ENCODE results near the gene PRRT4. TPM values are rescaled to one million over a fixed set of nuclear protein-coding genes. Genes with fewer than 3 reads are reported as not detected.

Gene PRRT4
- total RNA-seq, 1 donor from 2014 or later: 9.5 TPM

GRCh38 chr7:128376077-128376476 lies 14.6 kb upstream of the PRRT4 start:
- H3K9me3 Mint-ChIP-seq: peaks cover 4% of the 10 kb centered on the region
- H3K27me3 Mint-ChIP-seq (ENCODE audit: low read depth): no peaks in the 10 kb centered on the region
- H3K4me1 Mint-ChIP-seq: peaks cover 19% of the 10 kb centered on the region
- no peak overlapping the region for H3K27ac Mint-ChIP-seq
- H3K4me3 Mint-ChIP-seq: no peak overlapping the region
- no peaks in the 10 kb centered on the region for H3K36me3 Mint-ChIP-seq
- DNase-seq (ENCODE audit: low spot score in 2 of 2, unreplicated experiment in 2 of 2): no peak
- no peak for TF ChIP-seq CTCF (IDR thresholded peaks at IDR 0.05; ENCODE audit: unreplicated experiment)

- Mint-ChIP-seq H3K4me1 (peaks cover 7% of the 10 kb centered on the region), H3K4me3 (no peak overlapping the region), H3K36me3 (no peaks in the 10 kb centered on the region), H3K27me3 (ENCODE audit: low read depth) (no peaks in the 10 kb centered on the region), H3K27ac (no peak overlapping the region), H3K9me3 (peaks cover 4% of the 10 kb centered on the region)
- no peak for TF ChIP-seq CTCF (IDR thresholded peaks at IDR 0.05; ENCODE audit: unreplicated experiment)
- no peak for DNase-seq (ENCODE audit: low spot score in 2 of 2, unreplicated experiment in 2 of 2)
Measured at GRCh38 chr7:128374041-128374440, 12.6 kb upstream of the PRRT4 start.

GRCh38 chr7:128373606-128374005 lies 12.1 kb upstream of the PRRT4 start:
- TF ChIP-seq CTCF (IDR thresholded peaks at IDR 0.05; ENCODE audit: unreplicated experiment): no peak
- Mint-ChIP-seq H3K27ac (no peak overlapping the region), H3K4me3 (no peak overlapping the region), H3K27me3 (ENCODE audit: low read depth) (no peaks in the 10 kb centered on the region), H3K4me1 (peaks cover 4% of the 10 kb centered on the region), H3K9me3 (peaks cover 4% of the 10 kb centered on the region), H3K36me3 (no peaks in the 10 kb centered on the region)
- no peak for DNase-seq (ENCODE audit: low spot score in 2 of 2, unreplicated experiment in 2 of 2)

- no peak overlapping the region for H3K27ac Mint-ChIP-seq
- no peak overlapping the region for H3K4me3 Mint-ChIP-seq
- H3K9me3 Mint-ChIP-seq: peaks cover 4% of the 10 kb centered on the region
- H3K27me3 Mint-ChIP-seq (ENCODE audit: low read depth): peaks cover 15% of the 10 kb centered on the region
- DNase-seq (ENCODE audit: low spot score in 2 of 2, unreplicated experiment in 2 of 2): no peak
- peaks cover 4% of the 10 kb centered on the region for H3K4me1 Mint-ChIP-seq
- no peaks in the 10 kb centered on the region for H3K36me3 Mint-ChIP-seq
- no peak for TF ChIP-seq CTCF (IDR thresholded peaks at IDR 0.05; ENCODE audit: unreplicated experiment)
Measured at GRCh38 chr7:128370491-128370890, 9.0 kb upstream of the PRRT4 start.

- H3K36me3 Mint-ChIP-seq: no peaks in the 10 kb centered on the region
- DNase-seq (ENCODE audit: low spot score in 2 of 2, unreplicated experiment in 2 of 2): no peak
- TF ChIP-seq CTCF (IDR thresholded peaks at IDR 0.05; ENCODE audit: unreplicated experiment): no peak
- H3K27ac Mint-ChIP-seq: no peak overlapping the region
- no peak overlapping the region for H3K4me3 Mint-ChIP-seq
- peaks cover 50% of the 10 kb centered on the region for H3K27me3 Mint-ChIP-seq (ENCODE audit: low read depth)
- H3K4me1 Mint-ChIP-seq: peaks cover 6% of the 10 kb centered on the region
- H3K9me3 Mint-ChIP-seq: no peaks in the 10 kb centered on the region
Measured at GRCh38 chr7:128366986-128367385, 5.5 kb upstream of the PRRT4 start.

- no peak overlapping the region for H3K4me3 Mint-ChIP-seq
- peaks cover 10% of the 10 kb centered on the region for H3K4me1 Mint-ChIP-seq
- DNase-seq (ENCODE audit: low spot score in 2 of 2, unreplicated experiment in 2 of 2): no peak
- no peak for TF ChIP-seq CTCF (IDR thresholded peaks at IDR 0.05; ENCODE audit: unreplicated experiment)
- H3K27me3 Mint-ChIP-seq (ENCODE audit: low read depth): peaks cover 53% of the 10 kb centered on the region
- H3K36me3 Mint-ChIP-seq: no peaks in the 10 kb centered on the region
- H3K9me3 Mint-ChIP-seq: no peaks in the 10 kb centered on the region
- H3K27ac Mint-ChIP-seq: no peak overlapping the region
Measured at GRCh38 chr7:128366300-128366699, 4.8 kb upstream of the PRRT4 start.
